Vagina (tissue), 2 donors: ENCODE measurements around the gene DCLK2.

ENCODE experiments used
- POLR2A ChIP-seq, 2 donors: fragments of 450-650 bp; IDR thresholded peaks; one replicate each; pipeline ENCODE4 v1.6.1; 2017; ENCODE audit warnings: antibody characterized with exemption in 2 of 2, mild to moderate bottlenecking in 2 of 2, moderate library complexity in 2 of 2
- POLR2AphosphoS5 ChIP-seq, 2 donors: sonication (generic); formaldehyde crosslinking; IDR thresholded peaks; one replicate each; pipeline ENCODE4 v1.9.0; 2017; ENCODE audit warnings: antibody characterized with exemption in 2 of 2, mild to moderate bottlenecking in 2 of 2, low read depth in 1 of 2; ENCODE audit not compliant: insufficient read depth in 1 of 2
- TF ChIP-seq, protein P1 (sequence below), 3 experiments: fragments of 450-650 bp in 2 of 3; fragments of 200-600 bp in 1 of 3; sonication (generic) in 1 of 3; IDR thresholded peaks; one replicate each; pipeline ENCODE4 v1.5.1; 2017 to 2019; ENCODE audit warnings: antibody characterized with exemption in 3 of 3, mild to moderate bottlenecking in 2 of 3, moderate library complexity in 2 of 3

GRCh38 chr4:150063128-150063527 is 15.1 kb upstream of the DCLK2 start:
- TF ChIP-seq, protein P1, sequence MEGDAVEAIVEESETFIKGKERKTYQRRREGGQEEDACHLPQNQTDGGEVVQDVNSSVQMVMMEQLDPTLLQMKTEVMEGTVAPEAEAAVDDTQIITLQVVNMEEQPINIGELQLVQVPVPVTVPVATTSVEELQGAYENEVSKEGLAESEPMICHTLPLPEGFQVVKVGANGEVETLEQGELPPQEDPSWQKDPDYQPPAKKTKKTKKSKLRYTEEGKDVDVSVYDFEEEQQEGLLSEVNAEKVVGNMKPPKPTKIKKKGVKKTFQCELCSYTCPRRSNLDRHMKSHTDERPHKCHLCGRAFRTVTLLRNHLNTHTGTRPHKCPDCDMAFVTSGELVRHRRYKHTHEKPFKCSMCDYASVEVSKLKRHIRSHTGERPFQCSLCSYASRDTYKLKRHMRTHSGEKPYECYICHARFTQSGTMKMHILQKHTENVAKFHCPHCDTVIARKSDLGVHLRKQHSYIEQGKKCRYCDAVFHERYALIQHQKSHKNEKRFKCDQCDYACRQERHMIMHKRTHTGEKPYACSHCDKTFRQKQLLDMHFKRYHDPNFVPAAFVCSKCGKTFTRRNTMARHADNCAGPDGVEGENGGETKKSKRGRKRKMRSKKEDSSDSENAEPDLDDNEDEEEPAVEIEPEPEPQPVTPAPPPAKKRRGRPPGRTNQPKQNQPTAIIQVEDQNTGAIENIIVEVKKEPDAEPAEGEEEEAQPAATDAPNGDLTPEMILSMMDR (IDR thresholded peaks at IDR 0.05), result no peak
- TF ChIP-seq POLR2A (IDR thresholded peaks at IDR 0.05) (no peak), POLR2AphosphoS5 (IDR thresholded peaks at IDR 0.05; ENCODE audit: insufficient read depth in 1 of 2, low read depth in 1 of 2) (no peak)
